Measurements from ENCODE around the gene DLGAP4.

The DLGAP4 gene

DNA sequence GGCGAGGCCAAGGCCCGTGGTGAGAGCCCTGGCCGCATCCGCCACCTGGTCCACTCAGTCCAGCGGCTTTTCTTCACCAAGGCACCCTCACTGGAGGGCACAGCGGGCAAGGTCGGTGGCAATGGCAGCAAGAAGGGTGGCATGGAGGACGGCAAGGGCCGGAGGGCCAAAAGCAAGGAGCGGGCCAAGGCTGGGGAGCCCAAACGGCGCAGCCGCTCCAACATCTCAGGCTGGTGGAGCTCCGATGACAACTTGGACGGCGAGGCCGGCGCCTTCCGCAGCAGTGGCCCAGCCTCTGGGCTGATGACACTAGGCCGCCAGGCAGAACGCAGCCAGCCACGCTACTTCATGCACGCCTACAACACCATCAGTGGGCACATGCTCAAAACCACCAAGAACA lies 126.0 kb downstream of the DLGAP4 start:
- H3K36me3 ChIP-seq (ENCODE audit: control insufficient read depth, insufficient read depth, low read length): no peaks in the 10 kb centered on the region
- H3K27ac ChIP-seq (ENCODE audit: low read depth, low read length): no peak overlapping the region
- H3K4me1 ChIP-seq (ENCODE audit: control insufficient read depth, insufficient read depth, low read length): no peaks in the 10 kb centered on the region
- no peak overlapping the region for H3K4me3 ChIP-seq (ENCODE audit: low read depth, low read length)
- no peaks in the 10 kb centered on the region for H3K9me3 ChIP-seq (ENCODE audit: control insufficient read depth, insufficient read depth, low read length)
- peaks cover 7% of the 10 kb centered on the region for H3K27me3 ChIP-seq (ENCODE audit: control insufficient read depth, insufficient read depth, low read length)
- H3K9ac ChIP-seq (ENCODE audit: low read depth, low read length): no peak overlapping the region

DNA sequence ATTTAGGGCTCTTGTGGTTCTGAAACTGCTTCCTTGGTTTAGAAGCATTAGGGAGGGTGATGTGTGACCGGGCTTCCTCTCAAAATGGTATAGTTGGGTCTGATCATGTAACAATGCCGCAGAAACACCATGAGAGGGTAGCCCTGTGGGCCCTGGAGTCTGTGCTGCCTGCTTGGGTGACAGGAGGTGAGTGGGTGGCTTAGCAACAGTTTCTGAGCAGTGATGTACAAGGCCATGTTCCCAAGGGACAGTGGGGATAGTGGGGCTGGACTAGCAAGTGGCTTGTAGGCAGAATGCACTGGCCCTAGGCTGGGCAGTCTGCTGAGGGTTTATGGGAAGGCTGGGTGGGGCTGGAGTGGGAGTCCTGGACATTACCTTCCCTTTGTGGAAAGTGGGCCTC lies 128.2 kb downstream of the DLGAP4 start:
- Histone ChIP-seq H3K27ac (ENCODE audit: low read depth, low read length) (no peak overlapping the region), H3K4me1 (ENCODE audit: control insufficient read depth, insufficient read depth, low read length) (no peaks in the 10 kb centered on the region), H3K9me3 (ENCODE audit: control insufficient read depth, insufficient read depth, low read length) (no peaks in the 10 kb centered on the region), H3K4me3 (ENCODE audit: low read depth, low read length) (no peak overlapping the region), H3K36me3 (ENCODE audit: control insufficient read depth, insufficient read depth, low read length) (no peaks in the 10 kb centered on the region), H3K9ac (ENCODE audit: low read depth, low read length) (no peak overlapping the region), H3K27me3 (ENCODE audit: control insufficient read depth, insufficient read depth, low read length) (peaks cover 7% of the 10 kb centered on the region)

DNA sequence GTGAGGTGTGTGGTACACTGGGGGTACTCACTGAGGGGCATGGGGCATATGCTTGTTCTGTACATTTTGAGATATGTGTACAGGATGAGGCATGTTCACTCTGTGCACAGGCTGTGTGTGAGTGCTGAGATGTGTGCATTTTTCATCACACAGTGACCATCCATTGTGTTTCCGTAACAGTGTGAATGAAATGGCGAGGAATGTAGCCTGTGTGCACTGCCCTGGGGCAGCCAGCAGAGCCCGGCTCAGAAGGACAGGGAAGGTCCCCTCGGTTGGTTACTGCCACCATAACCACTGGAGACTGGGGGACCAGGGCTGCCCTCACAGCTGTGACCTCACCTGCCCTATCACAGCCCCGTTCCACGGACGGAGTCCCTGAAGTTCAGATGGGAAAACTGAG lies 129.0 kb downstream of the DLGAP4 start:
- Histone ChIP-seq H3K36me3 (ENCODE audit: control insufficient read depth, insufficient read depth, low read length) (no peaks in the 10 kb centered on the region), H3K27ac (ENCODE audit: low read depth, low read length) (no peak overlapping the region), H3K9ac (ENCODE audit: low read depth, low read length) (no peak overlapping the region), H3K4me3 (ENCODE audit: low read depth, low read length) (no peak overlapping the region), H3K4me1 (ENCODE audit: control insufficient read depth, insufficient read depth, low read length) (no peaks in the 10 kb centered on the region), H3K27me3 (ENCODE audit: control insufficient read depth, insufficient read depth, low read length) (peaks cover 7% of the 10 kb centered on the region), H3K9me3 (ENCODE audit: control insufficient read depth, insufficient read depth, low read length) (no peaks in the 10 kb centered on the region)

DNA sequence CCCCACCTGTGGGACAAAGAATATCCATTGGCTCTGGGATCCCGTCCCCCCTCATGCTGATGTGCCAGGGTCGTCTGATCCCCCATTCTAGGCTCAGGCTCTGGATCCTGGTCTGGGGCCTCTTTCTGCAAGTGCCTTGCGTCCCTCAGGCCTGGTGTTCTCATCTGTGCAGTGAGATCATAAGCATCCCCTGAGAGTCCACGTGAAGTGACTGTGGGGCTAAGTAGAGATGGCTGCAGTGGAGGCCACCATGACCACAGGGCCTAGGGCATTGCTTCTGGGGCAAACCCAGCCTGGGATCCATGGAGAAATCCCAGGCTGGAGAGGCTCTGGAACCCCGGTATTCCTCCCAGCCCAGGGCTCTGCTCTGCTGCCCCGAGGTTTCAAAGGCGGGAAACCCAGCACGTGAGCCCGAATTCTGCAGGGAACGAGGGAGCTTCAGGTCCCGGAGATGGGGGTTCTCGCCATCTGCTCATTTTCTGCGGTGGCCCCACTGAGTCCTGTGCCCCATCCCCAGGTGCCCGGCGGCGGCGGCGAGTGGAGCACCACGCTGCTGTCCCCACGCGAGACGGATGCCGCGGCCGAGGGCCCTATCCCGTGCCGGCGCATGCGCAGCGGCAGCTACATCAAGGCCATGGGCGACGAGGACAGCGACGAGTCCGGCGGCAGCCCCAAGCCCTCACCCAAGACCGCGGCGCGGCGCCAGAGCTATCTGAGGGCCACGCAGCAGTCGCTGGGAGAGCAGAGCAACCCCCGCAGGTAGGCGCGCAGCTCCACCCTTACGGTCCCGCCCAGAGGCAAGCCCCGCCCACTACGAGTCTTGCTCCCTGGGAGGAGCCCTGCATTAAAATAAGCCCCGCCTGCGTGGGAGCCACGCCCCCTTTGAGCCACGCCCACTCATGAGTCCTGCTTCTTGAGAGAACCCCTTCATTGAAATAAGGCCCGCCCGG lies 129.7 kb downstream of the DLGAP4 start:
- peak overlapping the region; percentile 51; the same call in 1 of the 2 replicates for H3K4me3 ChIP-seq (ENCODE audit: low read depth, low read length)
- H3K27me3 ChIP-seq (ENCODE audit: control insufficient read depth, insufficient read depth, low read length): peaks cover 7% of the 10 kb centered on the region
- no peaks in the 10 kb centered on the region for H3K9me3 ChIP-seq (ENCODE audit: control insufficient read depth, insufficient read depth, low read length)
- no peak overlapping the region for H3K9ac ChIP-seq (ENCODE audit: low read depth, low read length)
- no peaks in the 10 kb centered on the region for H3K36me3 ChIP-seq (ENCODE audit: control insufficient read depth, insufficient read depth, low read length)
- H3K4me1 ChIP-seq (ENCODE audit: control insufficient read depth, insufficient read depth, low read length): no peaks in the 10 kb centered on the region
- H3K27ac ChIP-seq (ENCODE audit: low read depth, low read length): no peak overlapping the region

DNA sequence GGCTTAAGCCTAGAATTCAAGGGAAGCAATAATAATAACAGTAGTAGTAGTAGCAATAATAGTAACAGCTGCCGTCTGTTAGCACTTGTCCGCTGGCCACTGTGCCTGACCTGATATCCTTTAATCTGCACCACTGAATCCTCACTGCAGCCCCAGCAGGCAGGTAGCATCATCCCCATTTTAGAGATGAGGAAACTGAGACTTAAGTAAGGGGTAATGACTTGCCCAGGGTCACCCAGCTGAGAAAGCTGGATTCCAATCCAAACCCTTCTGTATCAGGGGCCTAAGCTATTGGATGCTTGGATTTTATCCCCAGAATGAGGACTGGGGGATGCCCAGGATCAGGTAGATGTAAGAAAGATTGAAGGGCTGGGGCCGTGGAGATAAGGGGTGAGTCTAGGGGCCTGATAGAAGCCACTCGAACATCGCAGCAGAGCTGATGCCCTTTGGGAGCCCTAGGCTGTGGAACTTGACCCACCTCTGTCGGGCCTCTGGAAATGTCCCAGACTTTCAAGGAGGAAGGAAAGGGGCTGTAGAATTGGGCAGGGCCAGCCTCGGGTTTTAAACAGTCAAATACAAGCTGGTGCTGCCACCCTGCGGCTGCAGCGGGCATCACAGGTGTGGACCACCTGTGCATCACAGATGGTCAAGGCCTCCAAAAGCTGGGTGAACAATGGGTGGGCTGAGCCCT lies 133.0 kb downstream of the DLGAP4 start:
- H3K27me3 ChIP-seq (ENCODE audit: control insufficient read depth, insufficient read depth, low read length): peaks cover 7% of the 10 kb centered on the region
- H3K4me1 ChIP-seq (ENCODE audit: control insufficient read depth, insufficient read depth, low read length): no peaks in the 10 kb centered on the region

DNA sequence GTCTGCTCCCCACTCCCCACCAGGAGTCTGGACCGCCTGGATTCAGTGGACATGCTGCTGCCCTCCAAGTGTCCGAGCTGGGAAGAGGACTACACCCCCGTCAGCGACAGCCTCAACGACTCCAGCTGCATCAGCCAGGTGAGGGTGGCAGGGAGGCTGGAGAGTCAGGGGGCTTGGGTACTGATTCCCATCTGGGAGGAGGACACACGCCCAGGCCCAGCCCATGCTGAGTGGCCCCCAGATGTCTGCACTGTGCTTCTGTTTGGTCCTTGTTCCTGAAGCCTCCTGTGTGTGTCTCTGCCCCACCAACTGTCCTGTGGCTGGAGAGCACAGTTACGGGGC lies 133.6 kb downstream of the DLGAP4 start:
- Histone ChIP-seq H3K9ac (ENCODE audit: low read depth, low read length) (no peak overlapping the region), H3K27me3 (ENCODE audit: control insufficient read depth, insufficient read depth, low read length) (peaks cover 7% of the 10 kb centered on the region), H3K4me3 (ENCODE audit: low read depth, low read length) (no peak overlapping the region), H3K36me3 (ENCODE audit: control insufficient read depth, insufficient read depth, low read length) (no peaks in the 10 kb centered on the region), H3K4me1 (ENCODE audit: control insufficient read depth, insufficient read depth, low read length) (no peaks in the 10 kb centered on the region), H3K27ac (ENCODE audit: low read depth, low read length) (no peak overlapping the region), H3K9me3 (ENCODE audit: control insufficient read depth, insufficient read depth, low read length) (no peaks in the 10 kb centered on the region)

More for the DNA sequence above, 133.0 kb downstream of the DLGAP4 start:
- no peaks in the 10 kb centered on the region for H3K9me3 ChIP-seq (ENCODE audit: control insufficient read depth, insufficient read depth, low read length)
- H3K27ac ChIP-seq (ENCODE audit: low read depth, low read length): no peak overlapping the region
- H3K9ac ChIP-seq (ENCODE audit: low read depth, low read length): no peak overlapping the region
- H3K36me3 ChIP-seq (ENCODE audit: control insufficient read depth, insufficient read depth, low read length): no peaks in the 10 kb centered on the region
- H3K4me3 ChIP-seq (ENCODE audit: low read depth, low read length): no peak overlapping the region

DNA sequence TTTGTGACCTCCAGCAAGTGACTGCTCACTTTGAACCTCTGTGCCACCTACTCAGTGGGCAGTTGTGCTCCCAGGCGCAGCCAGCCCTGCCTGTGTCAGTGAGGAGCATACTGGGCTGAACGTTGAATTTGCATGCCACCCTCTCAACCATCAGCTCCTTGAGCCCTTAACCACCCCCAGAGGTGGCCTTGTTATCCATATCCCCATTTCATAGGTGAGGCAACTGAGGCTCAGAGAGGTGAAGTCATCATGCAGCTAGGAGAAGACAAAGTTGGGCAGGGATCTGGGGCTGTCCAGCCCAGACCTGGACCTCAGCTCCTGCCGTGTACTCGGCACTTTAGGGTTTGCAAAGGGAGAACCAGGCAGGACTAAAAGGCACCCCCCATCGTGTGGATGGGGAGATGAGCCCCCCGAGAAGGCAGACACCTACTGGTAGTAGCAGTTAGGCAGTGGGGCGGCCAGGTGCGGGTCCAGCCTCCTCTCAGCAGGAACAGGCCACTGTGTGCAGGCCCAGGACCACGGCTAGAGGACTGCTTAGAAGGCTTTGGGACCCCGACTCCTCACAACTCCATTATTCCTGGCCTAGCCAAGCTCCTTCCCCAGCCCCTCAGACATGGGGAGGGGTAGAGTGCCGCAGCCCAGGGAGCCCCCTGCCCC lies 134.4 kb downstream of the DLGAP4 start:
- Histone ChIP-seq H3K36me3 (ENCODE audit: control insufficient read depth, insufficient read depth, low read length) (no peaks in the 10 kb centered on the region), H3K9me3 (ENCODE audit: control insufficient read depth, insufficient read depth, low read length) (no peaks in the 10 kb centered on the region), H3K27me3 (ENCODE audit: control insufficient read depth, insufficient read depth, low read length) (peaks cover 2% of the 10 kb centered on the region; the same call in 1 of the 2 replicates), H3K9ac (ENCODE audit: low read depth, low read length) (no peak overlapping the region), H3K4me1 (ENCODE audit: control insufficient read depth, insufficient read depth, low read length) (no peaks in the 10 kb centered on the region), H3K4me3 (ENCODE audit: low read depth, low read length) (no peak overlapping the region), H3K27ac (ENCODE audit: low read depth, low read length) (no peak overlapping the region)

DNA sequence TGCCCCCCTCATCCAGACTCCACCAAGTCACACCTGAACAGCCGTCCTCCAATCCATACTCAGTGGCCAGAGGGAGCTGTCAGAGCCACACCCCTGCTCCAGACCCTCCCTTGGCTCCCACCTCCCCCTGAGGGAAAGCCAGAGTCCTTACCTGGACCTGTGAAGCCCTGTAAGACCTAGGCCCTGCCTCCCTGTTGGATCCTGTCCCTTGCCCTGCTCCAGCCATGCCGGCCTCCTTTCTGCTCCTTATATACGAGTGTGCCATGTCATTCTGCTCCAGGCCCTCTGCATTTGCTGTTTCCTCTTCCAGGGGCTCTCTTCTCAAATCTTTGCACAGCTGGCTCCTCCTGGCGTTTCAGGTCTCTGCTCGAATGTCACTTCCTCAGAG lies 134.9 kb downstream of the DLGAP4 start:
- no peaks in the 10 kb centered on the region for H3K27me3 ChIP-seq (ENCODE audit: control insufficient read depth, insufficient read depth, low read length)
- no peaks in the 10 kb centered on the region for H3K4me1 ChIP-seq (ENCODE audit: control insufficient read depth, insufficient read depth, low read length)
- no peak overlapping the region for H3K9ac ChIP-seq (ENCODE audit: low read depth, low read length)
- no peaks in the 10 kb centered on the region for H3K9me3 ChIP-seq (ENCODE audit: control insufficient read depth, insufficient read depth, low read length)
- no peak overlapping the region for H3K27ac ChIP-seq (ENCODE audit: low read depth, low read length)
- no peaks in the 10 kb centered on the region for H3K36me3 ChIP-seq (ENCODE audit: control insufficient read depth, insufficient read depth, low read length)
- no peak overlapping the region for H3K4me3 ChIP-seq (ENCODE audit: low read depth, low read length)

DNA sequence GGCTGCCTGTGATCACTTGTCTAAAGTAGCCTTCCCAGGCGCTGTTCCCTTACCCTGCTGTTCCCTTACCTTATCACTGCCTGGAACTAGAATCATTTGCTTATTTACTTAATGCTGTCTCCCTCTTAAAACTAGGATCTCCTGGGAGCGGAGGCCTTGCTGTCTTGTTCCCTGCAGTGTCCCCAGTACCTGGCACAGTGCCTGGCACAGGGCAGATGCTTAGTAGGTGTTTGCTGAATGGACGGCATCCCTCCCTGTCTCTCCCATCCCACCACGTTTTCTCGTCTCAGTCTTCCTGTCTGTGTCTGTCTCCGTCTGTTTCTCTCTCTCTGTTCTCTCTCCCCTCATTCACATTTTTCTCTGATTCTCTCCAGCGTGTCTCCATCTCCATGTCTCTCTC lies 135.3 kb downstream of the DLGAP4 start:
- no peaks in the 10 kb centered on the region for H3K4me1 ChIP-seq (ENCODE audit: control insufficient read depth, insufficient read depth, low read length)
- no peaks in the 10 kb centered on the region for H3K9me3 ChIP-seq (ENCODE audit: control insufficient read depth, insufficient read depth, low read length)
- no peak overlapping the region for H3K4me3 ChIP-seq (ENCODE audit: low read depth, low read length)
- no peak overlapping the region for H3K27ac ChIP-seq (ENCODE audit: low read depth, low read length)
- no peaks in the 10 kb centered on the region for H3K36me3 ChIP-seq (ENCODE audit: control insufficient read depth, insufficient read depth, low read length)
- no peak overlapping the region for H3K9ac ChIP-seq (ENCODE audit: low read depth, low read length)
- no peaks in the 10 kb centered on the region for H3K27me3 ChIP-seq (ENCODE audit: control insufficient read depth, insufficient read depth, low read length)

DNA sequence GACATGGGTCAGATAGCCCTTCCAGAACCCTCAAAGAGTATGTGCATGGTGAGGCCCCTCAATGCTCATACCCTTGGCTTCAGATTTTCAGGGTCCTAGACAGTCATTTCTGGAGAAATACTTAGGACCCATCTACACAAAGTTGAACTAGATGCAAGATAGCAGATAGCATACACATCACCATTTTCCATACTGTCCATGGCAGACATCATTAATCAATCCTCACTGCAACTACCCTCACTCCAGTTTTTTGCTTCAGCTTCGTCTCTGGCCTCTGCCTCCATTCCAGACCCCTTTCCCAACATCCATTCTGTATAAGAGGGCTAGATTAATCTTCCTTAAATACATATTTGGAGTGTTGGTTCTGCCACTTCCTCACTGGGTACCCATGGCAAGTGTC lies 139.7 kb downstream of the DLGAP4 start:
- Histone ChIP-seq H3K9ac (ENCODE audit: low read depth, low read length) (no peak overlapping the region), H3K4me3 (ENCODE audit: low read depth, low read length) (no peak overlapping the region), H3K27me3 (ENCODE audit: control insufficient read depth, insufficient read depth, low read length) (no peaks in the 10 kb centered on the region), H3K4me1 (ENCODE audit: control insufficient read depth, insufficient read depth, low read length) (no peaks in the 10 kb centered on the region), H3K27ac (ENCODE audit: low read depth, low read length) (no peak overlapping the region), H3K9me3 (ENCODE audit: control insufficient read depth, insufficient read depth, low read length) (no peaks in the 10 kb centered on the region), H3K36me3 (ENCODE audit: control insufficient read depth, insufficient read depth, low read length) (no peaks in the 10 kb centered on the region)

DNA sequence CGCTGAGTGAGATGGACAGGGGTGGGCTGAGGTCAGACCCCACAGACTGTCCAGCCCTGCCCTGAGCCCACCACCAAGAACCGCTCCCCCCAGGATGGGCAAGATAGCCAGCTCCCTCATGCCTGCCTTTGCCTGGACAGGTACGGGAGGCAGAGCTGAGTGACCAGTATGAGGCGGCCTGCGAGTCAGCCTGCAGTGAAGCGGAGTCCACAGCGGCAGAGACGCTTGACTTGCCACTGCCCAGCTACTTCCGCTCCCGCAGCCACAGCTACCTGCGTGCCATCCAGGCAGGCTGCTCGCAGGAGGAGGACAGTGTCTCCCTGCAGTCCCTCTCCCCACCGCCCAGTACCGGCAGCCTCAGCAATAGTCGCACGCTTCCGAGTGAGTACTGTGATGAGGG lies 140.4 kb downstream of the DLGAP4 start:
- no peaks in the 10 kb centered on the region for H3K4me1 ChIP-seq (ENCODE audit: control insufficient read depth, insufficient read depth, low read length)
- no peak overlapping the region for H3K4me3 ChIP-seq (ENCODE audit: low read depth, low read length)
- no peaks in the 10 kb centered on the region for H3K27me3 ChIP-seq (ENCODE audit: control insufficient read depth, insufficient read depth, low read length)
- no peak overlapping the region for H3K27ac ChIP-seq (ENCODE audit: low read depth, low read length)
- H3K9me3 ChIP-seq (ENCODE audit: control insufficient read depth, insufficient read depth, low read length): no peaks in the 10 kb centered on the region
- no peak overlapping the region for H3K9ac ChIP-seq (ENCODE audit: low read depth, low read length)
- no peaks in the 10 kb centered on the region for H3K36me3 ChIP-seq (ENCODE audit: control insufficient read depth, insufficient read depth, low read length)

Data from HUES48 (cell line).